Left hindlimb (tissue), 1 donor: ENCODE data around the gene USP17L25.
"Not testable (repeated sequence)": the region's sequence is repeated elsewhere in the genome, so short reads cannot be mapped to it uniquely, and the experiment has no call there.

Experiments
- DNase-seq: peaks from one replicate; pipeline ENCODE4 v3.0.0-alpha.2; 2018

Gene USP17L25

GRCh38 chr4:9329611-9330010 lies at the start of gene USP17L25:
TSS of gene USP17L25 (plus strand) at chr4:9329911. CDS start at chr4:9329911, 0 bp downstream.
- DNase-seq = not testable (repeated sequence)

GRCh38 chr4:9324191-9324590 lies 5.5 kb upstream of the USP17L25 start:
- DNase-seq = not testable (repeated sequence)

- DNase-seq = not testable (repeated sequence)
These were observed 4.8 kb upstream of the USP17L25 start, which contains the start of gene USP17L24 for GRCh38 chr4:9324865-9325264. TSS of gene USP17L24 (plus strand) at chr4:9325165. CDS start at chr4:9325165, 0 bp downstream.

- not testable (repeated sequence) for DNase-seq
These were observed 4.6 kb downstream of the USP17L25 start, which contains the start of gene USP17L26 for GRCh38 chr4:9334358-9334757. TSS of gene USP17L26 (plus strand) at chr4:9334658. CDS start at chr4:9334658, 0 bp downstream.

GRCh38 chr4:9339103-9339502 lies 9.4 kb downstream of the USP17L25 start, which contains the start of gene USP17L5:
TSS of gene USP17L5 (plus strand) at chr4:9339403. CDS start at chr4:9339403, 0 bp downstream.
- not testable (repeated sequence) for DNase-seq

- not testable (repeated sequence) for DNase-seq
These were observed 14.1 kb downstream of the USP17L25 start, which contains the start of gene USP17L27 for GRCh38 chr4:9343848-9344247. TSS of gene USP17L27 (plus strand) at chr4:9344148. CDS start at chr4:9344148, 0 bp downstream.

GRCh38 chr4:9348593-9348992 lies 18.9 kb downstream of the USP17L25 start, which contains the start of gene USP17L28:
TSS of gene USP17L28 (plus strand) at chr4:9348893. CDS start at chr4:9348893, 0 bp downstream.
- not testable (repeated sequence) for DNase-seq

- not testable (repeated sequence) for DNase-seq
These were observed 21.2 kb downstream of the USP17L25 start for GRCh38 chr4:9350866-9351265.

- DNase-seq = not testable (repeated sequence)
These were observed 23.6 kb downstream of the USP17L25 start, which contains the start of gene USP17L29 for GRCh38 chr4:9353338-9353737. TSS of gene USP17L29 (plus strand) at chr4:9353638. CDS start at chr4:9353638, 0 bp downstream.

GRCh38 chr4:9362829-9363228 lies 33.1 kb downstream of the USP17L25 start, which contains the start of gene USP17L30:
TSS of gene USP17L30 (plus strand) at chr4:9363129. CDS start at chr4:9363129, 0 bp downstream.
- not testable (repeated sequence) for DNase-seq

GRCh38 chr4:9379881-9380280 lies 50.2 kb downstream of the USP17L25 start:
- DNase-seq = not testable (repeated sequence)
